Transverse colon (tissue), 4 donors: ENCODE results near the gene ARHGAP31. TPM values are rescaled to one million over a fixed set of nuclear protein-coding genes. Genes with fewer than 3 reads are reported as not detected.
A peak's percentile ranks its signal among the peaks of the same experiment; 100 is the strongest.

Experiments
- DNase-seq: peaks from one replicate; pipeline ENCODE4 v3.0.0-alpha.2; 2019
- H3K27ac ChIP-seq, 4 donors: fragments of 200-600 bp; sonication (generic); 2 replicates each; pipeline ENCODE4 v1.5.1; 2016 to 2018; ENCODE audit warnings: inconsistent platforms in 4 of 4
- H3K27me3 ChIP-seq: fragments of 200-600 bp; sonication (generic); 2 replicates; pipeline ENCODE4 v1.5.1; 2017; ENCODE audit warnings: inconsistent platforms
- H3K36me3 ChIP-seq, 4 donors: fragments of 200-600 bp; sonication (generic); 2 replicates each; pipeline ENCODE4 v1.5.1; 2017 to 2019; ENCODE audit warnings: inconsistent platforms in 4 of 4
- H3K4me1 ChIP-seq, 4 donors: fragments of 200-600 bp; sonication (generic); 2 replicates each; pipeline ENCODE4 v1.5.1; 2017 to 2020; ENCODE audit warnings: inconsistent platforms in 4 of 4
- H3K4me3 ChIP-seq, 4 donors: fragments of 200-600 bp; sonication (generic); 1 replicate in 1 of 4; 2 replicates in 3 of 4; pipeline versions ENCODE4 v1.5.1 to v1.6.1; 2017 to 2019; ENCODE audit warnings: inconsistent platforms in 4 of 4
- H3K9me3 ChIP-seq, 2 donors: fragments of 200-600 bp; sonication (generic); 2 replicates each; pipeline ENCODE4 v1.5.1; 2017 to 2019; ENCODE audit warnings: inconsistent platforms in 2 of 2
- CTCF ChIP-seq, 5 experiments: fragments of 200-600 bp in 3 of 5; fragments of 450-650 bp in 2 of 5; sonication (generic) in 3 of 5; IDR thresholded peaks; 1 replicate in 2 of 5; 2 replicates in 3 of 5; pipeline ENCODE4 v1.5.1; 2016 to 2017; ENCODE audit warnings: antibody characterized with exemption in 5 of 5, inconsistent platforms in 3 of 5, mild to moderate bottlenecking in 2 of 5, moderate library complexity in 1 of 5
- EP300 ChIP-seq: sonication (generic); formaldehyde crosslinking; IDR thresholded peaks from one replicate; pipeline ENCODE4 v1.6.1; 2017; ENCODE audit warnings: antibody characterized with exemption, low read depth
- POLR2A ChIP-seq: fragments of 450-650 bp; IDR thresholded peaks from one replicate; pipeline ENCODE4 v1.6.1; 2016; ENCODE audit warnings: antibody characterized with exemption, mild to moderate bottlenecking, moderate library complexity
- POLR2AphosphoS5 ChIP-seq, 3 donors: sonication (generic); formaldehyde crosslinking; IDR thresholded peaks; one replicate each; pipeline ENCODE4 v1.6.1; 2016; ENCODE audit warnings: antibody characterized with exemption in 3 of 3
- WGBS, 2 donors: methylation state at CpG; one replicate each; pipeline ENCODE4 v1.1.5; 2018; ENCODE audit warnings: low coverage in 1 of 2; 5-methylcytosine and 5-hydroxymethylcytosine counted together
- in situ Hi-C, 4 donors: fragments of 200-750 bp; cut with MboI; loops; one replicate each; pipeline versions ENCODE4 v1.15.0 to v1.15.1; 2017; ENCODE audit warnings: low sequenced_read_pairs in 3 of 4, low pct_ligation_motif_present in 1 of 4, low pct_unique_long_range_greater_than_20kb in 1 of 4
- intact Hi-C: fragments of 100-400 bp; cut with DNase I; formaldehyde crosslinking; loops from one replicate; pipeline ENCODE4 v1.15.1; 2023; ENCODE audit warnings: low total_unique reads
- small RNA-seq, 4 donors: library from RNA; depleted of rRNA; stranded (forward); fragments of <200 nt; gene quantifications; one replicate each; pipeline ENCODE3, GENCODE V24; 2016
- total RNA-seq, 4 donors: library from RNA; depleted of rRNA; stranded (reverse); fragments of >200 nt; gene quantifications; one replicate each; pipeline ENCODE4 v1.1.0, GENCODE V29; 2016

ARHGAP31 gene
- total RNA-seq, 4 donors from 2014 or later = 6.7 to 68.5 (median 9.6) TPM

DNA sequence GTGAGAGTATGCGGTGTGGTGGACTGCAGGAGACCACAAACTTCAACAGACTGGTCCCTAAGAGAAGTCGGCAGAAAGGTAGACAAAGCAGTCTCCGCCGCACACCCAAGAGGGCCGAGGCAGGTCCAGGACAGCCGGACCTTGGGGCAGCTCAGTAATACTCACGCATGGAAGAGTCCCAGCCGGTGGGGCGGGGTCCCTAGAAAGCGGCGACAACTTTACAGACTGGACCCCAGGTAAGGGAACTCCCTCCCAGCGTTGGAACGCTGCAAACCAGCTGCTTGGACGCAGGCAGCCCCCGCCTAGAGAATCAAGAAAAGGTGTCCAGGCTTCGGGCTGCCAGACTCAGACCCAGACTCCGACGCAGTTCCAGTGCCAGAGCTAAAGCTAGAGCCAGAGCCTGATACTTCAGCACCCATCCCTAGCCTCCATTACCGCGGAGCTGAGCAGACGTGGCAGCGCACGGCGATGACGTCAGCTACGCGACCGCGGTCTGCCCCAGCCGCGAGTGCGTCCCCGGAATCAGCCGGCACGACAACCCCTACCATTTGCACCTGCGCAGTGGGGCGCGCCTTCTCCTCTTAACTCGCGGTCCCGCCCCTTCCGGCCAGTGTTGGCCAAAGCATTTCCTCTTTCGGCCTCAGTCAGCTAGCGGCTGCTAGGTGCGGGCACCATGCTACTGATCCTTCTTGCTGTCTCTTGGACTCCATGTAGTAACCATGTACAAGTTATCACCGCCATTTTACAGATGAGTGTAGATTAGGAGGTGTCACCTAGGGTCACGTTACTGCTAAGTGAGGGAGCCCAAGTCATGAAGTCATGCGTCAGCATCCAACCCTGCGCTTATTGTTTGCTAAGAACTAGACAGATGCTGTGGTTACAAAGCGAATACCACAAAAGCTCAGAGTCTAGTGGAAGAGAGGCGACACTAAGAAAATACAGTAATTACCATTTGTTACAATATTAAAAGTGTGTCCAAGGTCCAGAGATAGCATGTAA, 169.3 kb downstream of the ARHGAP31 start, which contains the start of gene TMEM39A:
Gene TMEM39A (minus strand): TSS at position 445 of the 999 bp plus-strand sequence. CDS start 1,541 bp downstream, outside the sequence.
- Histone ChIP-seq H3K4me3 (peak within 1 kb of the TSS; percentile 78 to 99 (median 86)), H3K27me3 (no peaks in the 10 kb centered on the region), H3K4me1 (peaks cover 13 to 43% (median 24%) of the 10 kb centered on the region in 4 donors), H3K9me3 (no peaks in the 10 kb centered on the region), H3K36me3 (peaks cover 0 to 16% (median under 1%) of the 10 kb centered on the region in 4 donors), H3K27ac (peak within 1 kb of the TSS; percentile 90 to 92 (median 90))
- in situ Hi-C loops (no loop called here), intact Hi-C loops (no loop called here)
- WGBS, 2 donors = 0 to 4% methylated on average over 2 to 51 of the region's 51 CpGs
- TF ChIP-seq POLR2AphosphoS5 (IDR thresholded peaks at IDR 0.05) (peak; percentile 91 to 98 (median 96)), CTCF (IDR thresholded peaks at IDR 0.05) (peak in 2 of 5 experiments; percentile 20 to 57), EP300 (no peak), POLR2A (peak; percentile 92)
- peak; percentile 100 for DNase-seq

DNA sequence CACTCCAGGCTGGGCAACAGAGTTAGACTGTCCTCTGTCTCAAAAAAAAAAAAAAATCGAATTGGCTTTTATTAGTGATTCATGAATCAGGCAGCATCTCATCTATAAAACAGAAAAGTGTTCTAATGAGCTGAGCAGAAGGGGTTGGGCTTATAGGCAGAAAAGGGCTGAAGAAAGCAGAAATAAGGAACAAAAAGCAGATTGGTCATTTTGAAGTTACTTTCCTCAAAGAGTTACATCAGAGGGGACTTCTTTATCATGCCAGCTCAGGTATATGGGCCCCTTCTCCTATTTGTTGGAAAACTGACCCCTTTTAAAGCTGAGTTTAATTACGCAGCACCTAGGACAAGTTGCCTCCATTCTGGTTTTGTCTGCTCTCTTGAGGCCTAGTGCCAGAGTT, 173.9 kb downstream of the ARHGAP31 start:
- intact Hi-C loops = no loop called here

DNA sequence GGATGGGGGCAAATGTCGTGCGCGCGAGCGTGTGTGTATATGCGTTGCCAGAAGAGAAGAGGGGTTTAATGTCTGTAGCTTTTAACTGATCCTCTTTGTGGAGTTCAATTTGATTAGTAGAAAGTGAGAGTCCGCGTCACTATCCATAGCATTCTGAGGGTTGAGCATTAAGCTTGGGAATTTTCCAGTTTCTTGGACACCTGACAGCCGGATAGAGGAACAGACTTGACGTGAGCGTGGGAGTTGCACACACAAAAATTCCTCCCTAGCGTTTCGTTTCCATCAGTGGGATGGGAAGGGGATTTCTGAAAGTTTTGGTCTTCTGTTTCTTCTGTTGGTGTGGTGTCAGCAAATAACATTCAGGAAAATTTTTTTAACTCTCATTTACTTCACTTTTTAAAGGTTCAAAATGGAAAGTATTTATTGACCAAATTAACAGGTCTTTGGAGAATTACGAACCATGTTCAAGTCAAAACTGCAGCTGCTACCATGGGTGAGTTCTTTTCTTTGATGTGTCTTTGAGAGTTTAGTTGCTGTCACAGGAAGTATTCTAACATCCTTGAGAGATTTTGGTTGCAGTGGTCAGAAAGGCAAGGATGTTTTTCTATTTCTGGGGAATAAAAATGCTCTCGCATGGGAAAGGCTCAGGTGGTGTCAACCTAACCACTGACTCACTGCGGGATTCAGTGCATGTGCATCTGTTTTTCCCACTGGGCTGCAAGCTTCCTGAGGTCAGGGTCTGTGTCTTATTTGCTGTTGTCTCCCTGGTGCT, 175.4 kb downstream of the ARHGAP31 start:
- WGBS, 2 donors = 9 to 10% methylated on average over 8 to 16 of the region's 16 CpGs
- H3K9me3 ChIP-seq = no peaks in the 10 kb centered on the region
- peaks cover 0 to 15% (median 0%) of the 10 kb centered on the region in 4 donors for H3K36me3 ChIP-seq
- H3K27ac ChIP-seq = peak overlapping the region; percentile 78 to 87 (median 84)
- peaks cover 9 to 31% (median 20%) of the 10 kb centered on the region in 4 donors for H3K4me1 ChIP-seq
- H3K4me3 ChIP-seq = peak overlapping the region; percentile 62 to 85 (median 78)
- H3K27me3 ChIP-seq = no peaks in the 10 kb centered on the region
- DNase-seq = no peak
- in situ Hi-C loops = no loop called here
- intact Hi-C loops = no loop called here
- no peak for TF ChIP-seq EP300
- no peak for TF ChIP-seq POLR2A
- TF ChIP-seq CTCF (IDR thresholded peaks at IDR 0.05) = no peak

More for the DNA sequence above, 173.9 kb downstream of the ARHGAP31 start:
- Histone ChIP-seq H3K4me1 (peaks cover 9 to 39% (median 24%) of the 10 kb centered on the region in 4 donors), H3K4me3 (peak overlapping the region in 1 of 4 donors; percentile 76), H3K27me3 (no peaks in the 10 kb centered on the region), H3K9me3 (no peaks in the 10 kb centered on the region), H3K27ac (peak overlapping the region in 3 of 4 donors; percentile 78 to 87 (median 86)), H3K36me3 (peaks cover 0 to 5% (median 0%) of the 10 kb centered on the region in 4 donors)
- TF ChIP-seq POLR2AphosphoS5 (IDR thresholded peaks at IDR 0.05) (no peak), POLR2A (no peak), EP300 (no peak), CTCF (IDR thresholded peaks at IDR 0.05) (no peak)
- in situ Hi-C loops = no loop called here
- no peak for DNase-seq
- WGBS, 2 donors = 85 to 89% methylated on average over 2 of the region's 2 CpGs

Small RNA genes within 50 kb of the gene (small RNA-seq; reads per million reads assigned to genes)
- 0 reads per million in 4 donors for gene RNU6-1127P

Other genes with a start within 250 kb of the ARHGAP31 start
- gene TEX55, start 148.2 kb upstream of the ARHGAP31 start, total RNA-seq = not detected
- gene UPK1B, start 120.8 kb upstream of the ARHGAP31 start, total RNA-seq = under 1 TPM in 1 of 4 donors, not detected in 3; 0.95 TPM
- gene B4GALT4, start 53.5 kb upstream of the ARHGAP31 start, total RNA-seq = 10 to 100 TPM; 27.7 to 54.2 (median 52.0) TPM
- gene TMEM39A, start 169.2 kb downstream of the ARHGAP31 start, total RNA-seq = 10 to 100 TPM in 3 of 4 donors, 1 to 10 TPM in 1; 7.1 to 38.4 (median 32.1) TPM
- 10 to 100 TPM in 2 of 4 donors, 1 to 10 TPM in 2; 1.5 to 16.7 (median 8.4) TPM for gene POGLUT1, start 174.6 kb downstream of the ARHGAP31 start, total RNA-seq
- 10 to 100 TPM; 25.7 to 50.8 (median 35.0) TPM for gene TIMMDC1, start 204.2 kb downstream of the ARHGAP31 start, total RNA-seq